HG02885 (cell line): ENCODE data around the gene CACNG6.

Source experiments
- ATAC-seq: cut with Tn5 transposase; IDR thresholded peaks from one replicate; pipeline ENCODE4 v1.9.1; 2021; ENCODE audit warnings: mild to moderate bottlenecking; ENCODE audit not compliant: unreplicated experiment, poor library complexity

Gene CACNG6

DNA sequence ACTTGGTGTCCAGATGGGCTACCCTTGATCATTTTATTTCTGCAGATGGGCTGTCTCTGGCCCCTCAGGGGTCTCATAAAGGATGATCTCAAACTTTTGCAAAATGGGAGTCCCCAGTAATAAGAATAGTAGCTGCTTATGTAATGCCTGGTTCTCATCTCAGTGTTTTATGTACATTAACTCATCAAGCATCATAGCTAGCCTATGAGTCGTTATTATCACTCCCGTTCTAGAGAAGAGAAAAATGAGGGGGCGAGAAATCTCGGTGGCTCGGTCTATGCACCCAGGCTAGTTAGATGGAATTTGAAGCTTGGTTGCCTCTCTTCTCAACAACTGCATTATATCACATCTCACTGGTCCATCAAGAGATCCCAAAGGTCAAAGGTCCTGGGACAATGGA lies 3.4 kb downstream of the CACNG6 start:
- ATAC-seq, result no peak

DNA sequence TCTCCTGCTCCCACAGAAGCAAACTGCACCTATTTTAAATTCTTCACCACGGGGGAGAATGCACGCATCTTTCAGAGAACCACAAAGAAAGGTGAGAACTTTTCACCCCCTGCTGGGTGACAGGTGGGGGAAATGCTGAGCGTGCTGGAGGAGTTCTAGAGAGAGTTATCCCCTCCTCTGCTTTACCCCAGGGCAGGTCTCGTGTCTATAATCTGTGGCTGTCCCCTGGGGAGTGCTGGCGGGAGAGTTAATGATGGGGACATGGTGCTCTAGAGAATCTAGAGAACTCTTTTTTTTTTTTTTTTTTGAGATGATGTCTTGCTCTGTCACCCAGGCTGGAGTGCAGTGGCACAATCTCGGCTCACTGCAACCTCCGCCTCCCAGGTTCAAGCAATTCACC lies 6.8 kb downstream of the CACNG6 start:
- ATAC-seq, result no peak

DNA sequence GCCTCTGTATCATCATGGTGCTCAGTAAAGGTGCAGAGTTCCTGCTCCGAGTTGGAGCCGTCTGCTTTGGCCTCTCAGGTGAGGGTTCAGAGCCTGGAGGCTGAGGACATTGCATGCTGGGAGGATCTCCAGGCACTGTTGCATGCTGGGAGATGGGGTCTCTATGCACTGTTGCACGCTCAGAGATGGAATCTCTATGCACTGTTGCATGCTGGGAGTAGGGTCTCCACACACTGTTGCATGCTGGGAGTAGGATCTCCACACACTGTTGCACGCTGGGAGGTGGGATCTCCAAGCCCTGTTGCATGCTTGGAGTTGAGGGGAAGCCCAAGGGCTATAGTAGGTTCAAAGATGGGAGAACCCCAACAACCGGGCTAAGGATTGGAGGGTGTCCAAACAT lies 8.3 kb downstream of the CACNG6 start:
- ATAC-seq, result no peak

DNA sequence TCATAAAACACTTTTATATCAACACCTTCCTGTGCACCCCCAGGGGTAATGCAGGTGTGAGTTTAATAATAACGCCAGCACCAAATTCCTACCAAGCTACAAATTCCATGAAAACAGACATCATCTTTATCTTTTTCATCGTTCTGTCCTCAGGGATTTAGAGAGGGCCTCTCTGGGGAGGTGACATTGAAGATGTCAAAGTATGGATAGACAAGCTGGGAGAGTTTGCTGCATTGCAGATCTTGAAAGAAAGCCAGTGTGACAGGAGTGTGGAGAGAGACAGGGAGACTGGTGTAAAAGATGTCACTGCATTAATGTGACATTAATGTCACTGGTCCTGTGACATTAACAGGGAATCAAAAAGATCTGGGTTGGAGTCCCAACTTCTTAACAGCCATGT lies 10.1 kb downstream of the CACNG6 start:
- ATAC-seq, result no peak

DNA sequence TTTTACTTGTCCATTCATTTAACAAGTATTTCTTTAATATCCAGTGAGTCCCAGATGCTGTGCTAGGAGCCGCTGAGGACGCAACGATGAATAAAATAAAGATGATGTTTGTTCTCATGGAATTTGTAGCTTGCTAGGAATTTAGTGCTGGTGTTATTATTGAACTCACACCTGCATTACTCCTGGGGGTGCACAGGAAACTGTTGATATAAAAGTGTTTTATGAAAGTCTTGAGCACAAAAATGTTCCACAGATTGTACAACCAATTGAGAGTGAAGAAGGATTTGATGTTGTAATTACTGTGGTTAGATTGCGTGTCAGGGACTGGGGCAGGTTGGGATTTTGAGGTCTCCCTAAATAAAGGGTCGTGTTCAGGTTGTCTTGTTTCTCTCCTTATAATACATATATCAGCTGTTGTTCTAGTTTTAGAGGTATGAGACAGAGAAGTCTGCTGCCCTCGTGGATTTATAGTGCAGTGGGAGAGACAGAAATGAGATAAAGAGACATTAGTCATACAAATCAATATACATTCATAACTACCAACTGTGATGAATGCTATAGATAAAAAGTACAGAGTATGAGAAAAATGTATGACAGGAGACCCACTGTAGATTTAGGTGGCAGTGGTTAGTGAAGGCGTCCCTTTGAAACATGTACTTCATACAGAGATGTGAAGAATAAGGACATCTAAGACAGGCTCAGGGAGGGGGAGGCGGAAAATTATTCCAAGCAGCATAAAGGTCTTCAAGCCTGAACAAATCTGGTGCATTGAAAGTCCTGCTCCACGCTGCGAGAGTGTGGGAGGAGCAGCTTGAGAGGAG lies 11.3 kb downstream of the CACNG6 start:
- ATAC-seq, result no peak

DNA sequence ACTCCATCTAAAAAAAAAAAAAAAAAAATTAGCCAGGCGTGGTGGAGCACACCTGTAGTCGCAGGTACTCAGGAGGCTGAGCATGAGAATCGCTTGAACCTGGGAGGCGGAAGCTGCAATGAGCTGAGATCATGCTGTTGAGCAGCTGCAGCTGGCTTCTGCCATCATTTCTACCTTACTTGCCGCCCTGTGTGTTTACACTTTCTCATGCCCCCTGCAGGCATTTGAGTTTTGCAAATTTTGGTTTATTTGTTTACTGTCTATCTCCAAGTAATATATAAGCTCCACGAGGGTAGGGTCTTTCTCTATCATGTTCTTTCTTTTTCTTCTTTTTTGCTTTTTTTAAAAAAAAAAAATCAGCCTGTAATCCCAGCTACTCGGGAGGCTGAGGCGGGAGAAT lies 18.0 kb downstream of the CACNG6 start:
- no peak for ATAC-seq

DNA sequence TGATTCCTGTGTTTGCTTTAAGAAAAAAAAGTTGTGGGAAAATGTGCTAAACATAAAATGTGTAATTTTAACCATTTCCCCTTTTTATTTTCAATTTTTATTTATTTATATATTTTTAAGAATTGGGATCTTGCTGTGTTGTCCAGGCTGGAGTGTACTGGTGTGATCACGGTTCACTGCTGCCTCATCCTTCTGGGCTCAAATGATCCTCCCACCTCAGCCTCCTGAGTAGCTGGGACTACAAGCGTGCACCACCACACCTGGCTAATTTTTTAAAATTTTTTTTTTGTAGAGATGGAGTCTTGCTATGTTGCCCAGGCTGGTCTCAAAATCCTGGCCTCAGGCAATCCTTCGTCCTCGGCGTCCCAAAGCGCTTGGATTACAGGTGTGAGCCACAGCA lies 19.0 kb downstream of the CACNG6 start:
- no peak for ATAC-seq

DNA sequence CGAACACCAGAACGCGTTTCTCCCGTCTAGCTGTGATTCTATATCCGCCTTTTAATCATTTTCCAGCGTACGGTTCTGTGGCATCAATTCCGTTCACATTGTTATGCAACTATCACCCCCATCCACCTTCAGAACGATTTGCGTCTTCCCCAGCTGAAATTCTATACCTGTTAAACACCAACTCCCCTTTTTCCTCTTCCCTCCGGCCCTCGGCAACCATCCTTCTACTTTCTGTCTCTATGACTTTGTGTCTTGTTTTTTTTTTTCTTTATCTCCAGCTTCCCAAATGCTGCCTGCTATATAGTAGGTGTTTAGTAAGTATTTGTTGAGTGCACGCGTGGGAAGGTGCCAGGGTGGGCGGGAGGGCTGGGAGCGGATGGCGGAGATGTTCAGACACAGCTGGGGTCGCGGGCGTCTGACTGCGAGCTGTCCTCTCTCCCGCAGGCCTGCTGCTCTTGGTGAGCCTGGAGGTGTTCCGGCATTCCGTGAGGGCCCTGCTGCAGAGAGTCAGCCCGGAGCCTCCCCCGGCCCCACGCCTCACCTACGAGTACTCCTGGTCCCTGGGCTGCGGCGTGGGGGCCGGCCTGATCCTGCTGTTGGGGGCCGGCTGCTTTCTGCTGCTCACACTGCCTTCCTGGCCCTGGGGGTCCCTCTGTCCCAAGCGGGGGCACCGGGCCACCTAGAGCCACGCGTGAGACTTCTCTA lies 20.2 kb downstream of the CACNG6 start:
- no peak for ATAC-seq

DNA sequence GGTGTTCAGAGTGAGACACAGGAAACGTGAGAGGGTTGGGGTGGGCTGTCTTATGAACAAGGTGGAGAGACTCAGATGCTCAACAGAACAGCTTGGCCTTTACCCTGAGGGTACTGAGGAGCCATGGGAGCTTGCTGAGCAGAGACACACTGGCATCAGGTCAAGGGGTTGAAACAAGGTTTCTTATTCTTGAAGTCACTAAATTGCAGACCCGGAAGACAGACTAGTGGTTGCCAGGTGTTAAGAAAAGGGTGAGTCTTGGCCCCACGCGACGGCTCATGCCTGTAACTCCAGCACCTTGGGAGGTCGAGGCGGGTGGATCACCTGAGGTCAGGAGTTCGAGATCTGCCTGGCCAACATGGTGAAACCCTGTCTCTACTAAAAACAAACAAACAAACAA lies 22.4 kb downstream of the CACNG6 start:
- ATAC-seq, result no peak

DNA sequence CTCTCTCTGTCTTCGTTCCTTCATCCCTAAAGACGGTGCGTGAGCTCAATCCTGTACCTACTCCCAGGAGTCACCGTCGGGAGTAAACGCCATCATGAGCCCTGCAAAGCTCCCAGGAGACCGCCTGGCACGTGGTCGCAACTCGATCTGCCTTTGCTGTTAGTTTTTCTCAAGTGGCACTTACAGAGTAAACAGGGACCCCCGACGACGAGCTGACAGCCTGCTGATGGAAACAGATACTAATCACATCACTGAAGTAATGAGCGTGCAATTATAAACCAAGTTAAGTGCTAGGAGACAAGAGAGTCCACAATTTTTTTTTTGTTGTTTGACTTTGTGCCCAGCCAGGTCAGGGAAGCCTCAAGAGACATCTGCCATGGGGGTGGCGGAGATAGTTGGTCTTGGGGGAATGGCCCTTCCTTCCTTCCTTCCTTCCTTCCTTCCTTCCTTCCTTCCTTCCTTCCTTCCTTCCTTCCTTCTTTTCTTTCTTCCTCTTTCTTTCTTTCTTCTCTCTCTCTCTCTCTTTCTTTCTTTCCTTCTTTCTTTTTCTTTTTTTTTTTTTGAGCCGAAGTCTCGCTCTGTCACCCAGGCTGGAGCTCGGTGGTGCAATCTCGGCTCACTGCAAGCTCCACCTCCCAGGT lies 23.6 kb downstream of the CACNG6 start:
- ATAC-seq, result no peak

DNA sequence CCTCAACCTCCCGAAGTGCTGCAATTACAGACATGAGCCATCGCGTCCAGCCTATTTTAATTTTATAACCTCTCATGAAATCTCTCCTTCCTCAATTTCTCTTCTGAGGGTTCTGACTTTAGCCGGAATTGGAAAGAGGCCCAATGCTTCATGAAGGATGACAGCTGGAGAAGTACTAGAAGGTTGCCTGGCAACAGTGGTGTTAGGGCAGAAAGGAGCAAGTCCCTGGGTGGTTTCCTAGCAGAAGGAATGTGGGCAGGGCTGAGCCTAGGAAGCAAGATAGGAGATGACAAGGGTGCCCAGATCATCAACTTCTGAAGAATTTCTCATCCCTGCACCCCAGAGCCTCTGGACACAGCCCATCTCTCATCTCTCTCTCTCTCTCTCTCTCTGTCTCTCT lies 25.8 kb downstream of the CACNG6 start:
- ATAC-seq, result no peak

DNA sequence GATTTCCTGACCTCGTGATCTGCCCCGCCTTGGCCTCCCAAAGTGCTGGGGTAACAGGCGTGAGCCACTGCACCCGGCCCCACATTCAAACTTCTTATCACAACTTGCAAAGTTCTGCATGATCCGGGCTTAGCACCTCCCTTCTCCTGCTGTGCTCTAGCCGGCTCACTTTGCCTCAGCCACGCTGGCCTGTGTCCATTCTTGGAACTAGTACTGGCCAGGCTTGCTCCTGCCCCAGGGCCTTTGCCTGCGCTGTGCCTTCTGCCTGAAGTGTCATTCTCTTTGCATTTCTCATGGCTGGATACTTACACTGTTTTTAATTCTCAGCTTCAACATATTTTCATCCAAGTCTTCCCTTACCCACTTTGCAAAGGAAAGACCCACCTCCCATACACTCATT lies 29.9 kb downstream of the CACNG6 start:
- no peak for ATAC-seq

DNA sequence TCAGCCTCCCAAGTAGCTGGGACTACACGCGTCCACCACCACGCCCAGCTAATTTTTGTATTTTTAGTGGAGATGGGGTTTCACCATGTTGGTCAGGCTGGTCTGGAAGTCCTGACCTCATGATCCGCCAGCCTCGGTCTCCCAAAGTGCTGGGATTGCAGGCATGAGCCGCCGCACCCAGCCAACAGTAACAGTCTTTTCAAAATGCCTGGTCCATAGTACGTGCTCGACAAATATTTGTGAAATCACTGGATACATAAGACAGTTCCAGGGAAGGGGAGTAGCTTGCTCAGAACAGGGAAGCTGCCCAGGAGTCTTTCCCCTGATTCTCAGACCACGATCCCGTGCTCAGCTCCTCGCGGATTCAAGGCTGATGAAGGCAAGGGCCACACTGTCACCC lies 30.5 kb downstream of the CACNG6 start:
- no peak for ATAC-seq

DNA sequence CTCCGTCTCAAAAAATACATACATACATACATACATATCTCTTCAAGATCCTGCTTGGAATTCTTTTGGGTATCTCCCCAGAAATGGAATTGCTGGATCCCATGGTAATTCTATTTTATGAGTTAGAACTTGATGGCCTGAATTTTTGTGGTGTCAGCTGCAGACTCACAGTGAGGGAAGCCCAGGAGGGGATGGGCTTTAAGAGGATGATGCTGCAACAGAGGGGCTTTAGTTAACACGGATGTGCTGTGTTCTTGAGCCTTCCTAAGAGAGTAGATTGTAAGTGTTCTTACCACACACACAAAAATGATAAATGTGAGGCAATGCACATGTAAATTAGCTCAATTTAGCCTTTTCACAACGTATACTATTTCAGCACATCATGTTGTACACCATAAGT lies 31.8 kb downstream of the CACNG6 start:
- no peak for ATAC-seq

DNA sequence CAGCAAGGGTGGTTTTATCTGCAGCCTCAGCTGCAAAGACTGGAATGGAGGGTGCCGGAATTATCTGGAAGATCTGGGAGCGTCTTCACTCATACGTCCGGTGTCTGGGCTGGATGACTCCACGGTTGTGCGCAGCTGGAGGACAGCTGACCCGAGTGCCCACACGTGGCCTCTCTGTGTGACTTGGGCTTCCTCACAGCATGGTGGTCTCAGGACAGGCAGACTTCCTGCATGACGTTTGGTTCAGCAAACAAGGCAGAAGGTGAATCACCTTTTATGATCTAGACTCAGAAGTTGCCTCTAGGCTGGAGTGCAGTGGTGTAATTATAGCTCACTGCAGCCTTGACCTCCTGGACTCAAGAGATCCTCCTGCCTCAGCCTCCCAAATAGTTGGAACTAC lies 33.2 kb downstream of the CACNG6 start:
- no peak for ATAC-seq

DNA sequence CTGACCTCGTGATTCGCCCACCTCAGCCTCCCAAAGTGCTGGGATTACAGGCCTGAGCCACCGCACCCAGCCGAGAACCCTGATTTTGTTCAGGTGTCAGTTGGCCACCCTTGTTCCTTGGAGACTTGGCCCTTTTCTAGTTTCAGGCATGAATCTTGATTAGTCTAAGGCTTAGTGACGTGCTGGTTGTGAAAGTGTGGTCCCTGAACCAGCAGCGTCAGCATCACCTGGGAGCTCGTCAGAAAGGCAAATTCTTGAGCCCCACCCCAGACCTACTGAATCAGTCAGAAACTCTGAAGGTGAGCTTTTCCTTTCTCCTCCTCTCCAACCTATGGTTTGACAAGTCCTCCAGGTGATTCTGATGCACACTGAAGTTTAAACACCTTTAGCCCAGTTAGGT lies 35.2 kb downstream of the CACNG6 start:
- no peak for ATAC-seq

DNA sequence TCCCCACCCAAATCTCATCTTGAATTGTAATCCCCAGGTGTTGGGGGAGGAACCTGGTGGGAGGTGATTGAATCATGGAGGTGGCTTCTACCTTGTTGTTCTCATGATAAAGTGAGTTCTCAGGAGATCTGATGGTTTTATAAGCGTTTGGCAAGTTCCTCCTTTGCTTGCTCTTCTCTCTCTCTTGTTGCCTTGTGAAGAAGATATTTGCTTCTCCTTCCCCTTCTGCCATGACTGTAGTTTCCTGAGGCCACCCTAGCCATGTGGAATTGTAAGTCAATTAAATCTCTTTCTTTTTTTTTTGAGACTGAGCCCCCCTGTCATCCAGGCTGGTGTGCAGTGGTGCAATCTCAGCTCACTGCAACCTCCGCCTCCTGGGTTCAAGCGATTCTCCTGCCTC lies 37.9 kb downstream of the CACNG6 start:
- ATAC-seq, result no peak

DNA sequence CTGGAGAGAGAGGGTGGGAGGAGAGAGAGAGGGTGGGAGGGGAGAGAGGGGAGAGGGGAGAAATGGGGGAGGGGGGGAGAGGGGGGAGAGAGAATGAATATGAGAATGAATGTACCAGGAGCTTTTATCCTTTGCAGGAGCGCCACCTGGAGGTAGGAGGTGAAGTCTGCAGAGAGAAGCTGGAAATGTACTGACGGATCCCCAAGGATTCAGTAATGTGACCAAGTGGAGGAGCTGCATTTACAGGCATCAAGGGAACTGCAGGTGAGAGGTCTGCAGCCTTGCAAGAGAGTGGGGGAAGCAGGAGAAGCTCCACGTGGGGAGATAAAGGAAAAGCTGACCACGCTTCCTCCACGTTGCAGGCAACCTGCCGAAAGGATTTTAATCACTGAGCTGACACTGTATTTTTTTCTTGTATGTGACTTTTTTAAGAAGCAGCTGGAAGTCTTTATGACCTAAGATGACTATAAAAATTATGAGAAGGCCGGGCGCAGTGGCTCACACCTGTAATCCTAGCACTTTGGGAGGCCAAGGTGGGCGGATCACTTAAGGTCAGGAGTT lies 38.6 kb downstream of the CACNG6 start:
- no peak for ATAC-seq

DNA sequence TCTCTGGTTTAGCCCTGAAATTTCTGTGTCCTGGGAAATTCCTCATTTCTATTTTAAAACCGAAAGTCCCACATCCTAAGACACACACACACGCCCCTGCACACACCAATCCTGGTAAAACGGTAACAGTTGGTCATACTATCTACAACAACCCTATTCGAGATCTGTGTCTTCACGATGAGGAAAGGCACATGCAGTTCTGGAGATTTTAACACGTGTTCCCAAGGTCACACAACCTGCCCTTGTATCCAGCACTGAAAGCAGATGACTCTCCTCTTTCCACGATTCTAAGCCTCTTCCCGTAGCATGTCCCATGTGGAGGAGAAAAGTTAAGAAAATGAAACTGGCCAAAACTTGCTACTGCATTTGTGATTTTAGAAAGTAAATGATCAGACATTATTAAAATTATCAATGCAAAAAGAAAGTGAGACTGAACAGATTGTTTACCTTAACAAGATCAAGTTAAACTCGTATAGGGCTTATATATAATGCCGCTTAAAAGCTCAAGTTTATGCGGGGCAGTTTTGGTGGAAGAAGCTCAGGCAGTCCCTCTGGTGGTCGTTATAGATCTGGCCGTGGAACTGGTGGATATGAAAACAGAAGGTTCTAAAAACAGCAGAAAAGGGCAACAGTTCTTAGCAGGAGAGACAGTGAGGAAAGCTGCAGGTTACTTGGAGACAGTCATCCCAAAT lies 39.6 kb downstream of the CACNG6 start:
- ATAC-seq, result no peak
